ENCODE data around the gene PRKG1.
"Not testable (repeated sequence)": the region's sequence is repeated elsewhere in the genome, so short reads cannot be mapped to it uniquely, and the experiment has no call there.

PRKG1 gene

DNA sequence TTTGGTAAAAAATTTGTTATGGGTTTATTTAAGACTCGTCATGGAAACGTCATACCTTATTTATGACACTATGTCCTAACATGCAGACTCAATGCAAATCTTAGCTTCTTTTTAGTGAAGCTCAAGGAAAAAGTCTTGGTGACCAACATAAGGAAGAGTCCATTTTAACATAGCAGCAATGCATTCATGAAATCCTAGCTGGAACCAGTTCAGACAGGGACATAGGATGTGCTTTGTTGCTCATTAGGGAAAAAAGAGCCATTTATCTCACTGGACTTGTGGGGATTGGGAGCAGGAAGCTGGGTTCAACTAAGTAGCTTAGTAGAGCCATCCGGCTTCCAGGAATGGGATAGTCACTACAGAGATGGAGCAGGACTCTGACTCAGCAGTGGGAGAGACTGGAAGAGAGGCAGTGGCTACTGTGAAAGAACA is 1139.0 kb downstream of the PRKG1 start:
- no peak for DNase-seq (ENCODE audit: low read depth in 2 of 2)

DNA sequence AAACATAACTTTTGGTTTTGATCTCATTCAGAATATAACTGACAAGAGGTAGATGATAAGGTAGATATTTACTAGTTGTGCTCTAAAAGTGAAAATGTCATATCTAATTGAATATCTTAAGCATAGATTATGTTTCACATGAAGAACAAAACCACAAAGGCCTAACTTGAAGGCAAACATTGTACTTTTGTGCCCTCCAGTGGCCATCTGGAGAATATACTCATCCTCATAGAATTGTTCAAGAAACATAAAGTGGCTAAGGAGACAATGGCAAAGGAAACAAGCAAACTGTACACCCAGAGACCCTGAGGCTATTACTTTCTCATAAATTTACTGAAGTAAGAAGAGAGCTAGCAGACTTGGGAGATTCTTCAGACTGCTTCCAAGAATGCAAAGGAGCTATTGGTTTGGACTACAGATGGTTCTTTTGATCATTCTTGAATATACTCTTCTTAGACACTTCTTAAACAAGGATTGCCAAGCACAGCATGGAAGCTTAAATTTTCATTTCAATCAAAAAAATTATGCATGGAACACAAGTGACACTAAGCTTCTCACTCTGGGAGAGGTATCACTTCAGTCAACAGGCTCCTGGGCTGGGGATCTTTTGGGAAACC is 1141.6 kb downstream of the PRKG1 start:
- DNase-seq (ENCODE audit: low read depth in 2 of 2): no peak

DNA sequence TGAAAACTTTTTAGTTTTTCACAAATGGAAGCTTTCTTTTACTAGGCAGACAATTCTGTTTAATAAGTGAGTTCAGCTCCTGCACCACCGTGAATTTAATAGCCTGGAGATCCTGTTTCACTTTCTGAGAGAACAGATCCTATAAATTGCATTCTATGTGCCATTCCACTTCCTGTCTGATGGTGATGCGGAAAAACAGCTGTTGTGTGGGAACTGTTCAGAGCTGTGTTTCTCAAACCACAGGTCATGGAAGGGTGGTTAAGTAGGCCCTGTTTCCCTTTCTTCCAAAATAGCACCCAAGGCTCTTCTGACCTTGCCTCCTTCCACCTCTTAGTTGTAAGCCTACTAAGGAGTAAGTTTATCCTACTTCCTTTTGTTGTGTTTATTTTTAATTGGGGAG is 1142.6 kb downstream of the PRKG1 start:
- DNase-seq (ENCODE audit: low read depth in 2 of 2): no peak

DNA sequence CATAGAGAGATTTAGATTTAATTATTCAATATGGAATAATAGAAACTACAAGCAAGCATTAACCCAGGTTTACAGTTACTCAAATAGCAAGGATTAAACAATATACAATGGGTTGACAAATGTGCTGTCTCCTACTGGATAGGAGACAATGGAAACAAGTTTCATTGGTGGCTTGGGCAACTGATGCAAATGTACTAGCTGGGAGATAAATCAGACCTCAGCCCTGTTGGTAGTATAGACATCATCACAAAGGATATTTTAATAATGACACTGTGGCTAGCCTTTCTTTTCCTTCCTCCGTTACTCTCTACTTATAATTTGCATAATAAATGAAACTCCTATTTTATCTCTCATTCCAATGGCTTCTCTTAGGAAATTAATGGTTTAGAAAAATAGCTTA is 1143.2 kb downstream of the PRKG1 start:
- no peak for DNase-seq (ENCODE audit: low read depth in 2 of 2)

DNA sequence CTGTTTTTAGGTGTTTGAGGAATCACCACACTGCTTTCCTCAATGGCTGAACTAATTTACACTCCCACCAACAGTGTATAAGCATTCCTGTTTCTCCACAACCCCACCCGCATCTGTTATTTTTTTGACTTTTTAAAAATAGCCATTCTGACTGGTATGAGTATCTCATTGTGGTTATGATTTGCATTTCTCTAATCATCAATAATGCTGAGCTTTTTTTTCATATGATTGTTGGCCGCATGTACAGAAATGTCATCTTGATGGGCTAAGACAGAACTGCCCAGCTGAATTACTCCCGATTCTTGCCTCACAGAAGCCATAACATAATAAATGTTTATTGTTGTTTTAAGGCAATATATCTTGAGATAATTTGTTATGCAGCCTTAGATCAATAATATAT is 1146.7 kb downstream of the PRKG1 start:
- no peak for DNase-seq (ENCODE audit: low read depth in 2 of 2)

DNA sequence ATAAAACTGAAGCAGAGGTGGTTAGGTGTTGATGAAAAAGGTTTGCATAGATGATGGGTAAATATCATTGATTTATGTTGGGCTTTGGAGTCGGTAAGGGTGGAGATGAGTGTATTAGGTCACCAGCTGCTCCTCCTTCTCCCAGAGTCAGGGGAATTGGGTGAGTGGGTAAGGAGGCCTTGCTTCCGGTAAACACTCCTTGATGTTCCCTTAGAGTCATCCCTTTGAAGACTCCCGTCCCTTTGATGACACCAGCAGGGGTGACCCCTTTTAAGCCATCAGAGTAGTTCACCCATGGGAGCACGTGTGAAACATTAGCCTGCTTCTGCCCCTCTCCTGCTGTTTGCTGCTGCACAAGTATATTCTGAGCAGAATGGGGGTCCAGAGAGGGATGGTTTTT is 1147.6 kb downstream of the PRKG1 start:
- no peak for DNase-seq (ENCODE audit: low read depth in 2 of 2)

- DNase-seq (ENCODE audit: low read depth in 2 of 2): no peak
These were observed 1152.0 kb downstream of the PRKG1 start for GRCh38 chr10:52226197-52226847.

- DNase-seq (ENCODE audit: low read depth in 2 of 2): no peak
These were observed 1154.3 kb downstream of the PRKG1 start for GRCh38 chr10:52228556-52228955.

DNA sequence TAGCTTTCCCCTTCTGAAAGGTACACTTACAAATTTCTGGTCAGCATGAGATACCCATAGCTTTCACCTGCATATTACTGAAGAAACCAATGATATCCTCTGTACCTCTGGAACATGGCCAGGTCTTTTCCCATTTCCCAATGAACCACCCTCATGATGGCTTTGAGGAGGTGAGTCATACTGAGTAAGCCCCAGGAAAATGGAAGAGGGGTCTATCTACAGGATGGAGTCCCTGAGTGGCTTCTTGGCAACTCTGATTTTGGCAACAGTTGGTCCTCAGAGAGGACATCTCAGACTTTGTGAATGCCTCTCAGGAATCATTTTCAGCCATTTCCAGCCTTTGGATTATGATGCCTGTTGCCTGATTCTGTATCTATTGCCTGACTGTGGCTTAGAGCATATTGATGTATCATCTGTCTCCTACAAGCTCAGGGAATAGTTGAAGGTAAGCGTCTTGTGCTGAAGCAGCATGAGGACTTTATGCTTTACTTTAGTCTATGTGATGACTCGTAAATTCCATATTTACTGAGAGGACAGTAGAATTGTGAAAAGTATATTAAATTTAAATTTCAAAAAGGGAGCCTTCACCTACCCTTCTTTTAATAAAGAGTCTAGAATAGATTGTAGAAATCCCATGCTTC is 1155.1 kb downstream of the PRKG1 start:
- no peak for DNase-seq (ENCODE audit: low read depth in 2 of 2)

DNA sequence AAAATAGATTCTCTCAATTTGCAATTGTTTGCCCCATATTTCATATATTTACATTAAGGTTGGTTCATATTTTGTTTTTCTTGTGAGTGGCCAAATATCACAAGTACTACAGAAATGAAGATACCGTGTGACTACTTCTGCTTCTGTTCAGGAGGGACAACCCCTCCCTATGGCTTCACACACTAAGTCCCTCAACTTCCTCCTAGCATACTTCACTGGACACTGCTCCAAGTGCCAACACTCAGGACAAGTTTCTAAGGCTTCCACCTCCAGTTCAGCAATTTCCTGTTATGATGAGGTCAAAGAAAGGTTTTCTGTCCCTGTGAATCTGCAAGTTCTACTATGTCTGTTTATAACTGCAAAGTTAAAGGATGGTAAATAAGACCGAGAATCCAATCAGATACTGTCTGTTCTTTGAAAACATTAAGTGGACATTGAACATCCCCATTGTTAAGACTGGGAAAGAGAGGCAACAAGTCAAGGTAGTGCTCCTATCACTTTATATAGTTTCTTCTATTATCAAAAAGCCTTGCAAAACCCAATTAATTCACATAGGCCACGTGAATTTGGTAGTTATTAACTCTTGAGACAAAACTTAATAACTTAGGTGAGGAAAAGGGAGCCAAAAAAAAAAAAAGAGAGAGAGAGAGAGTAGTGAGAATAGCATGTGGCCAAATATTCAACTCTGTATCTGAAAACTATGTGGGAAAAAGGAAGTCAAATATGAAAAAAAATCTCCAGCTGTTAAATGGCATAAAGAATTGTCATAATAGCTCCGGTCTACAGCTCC is 1158.5 kb downstream of the PRKG1 start:
- DNase-seq (ENCODE audit: low read depth in 2 of 2): no peak

DNA sequence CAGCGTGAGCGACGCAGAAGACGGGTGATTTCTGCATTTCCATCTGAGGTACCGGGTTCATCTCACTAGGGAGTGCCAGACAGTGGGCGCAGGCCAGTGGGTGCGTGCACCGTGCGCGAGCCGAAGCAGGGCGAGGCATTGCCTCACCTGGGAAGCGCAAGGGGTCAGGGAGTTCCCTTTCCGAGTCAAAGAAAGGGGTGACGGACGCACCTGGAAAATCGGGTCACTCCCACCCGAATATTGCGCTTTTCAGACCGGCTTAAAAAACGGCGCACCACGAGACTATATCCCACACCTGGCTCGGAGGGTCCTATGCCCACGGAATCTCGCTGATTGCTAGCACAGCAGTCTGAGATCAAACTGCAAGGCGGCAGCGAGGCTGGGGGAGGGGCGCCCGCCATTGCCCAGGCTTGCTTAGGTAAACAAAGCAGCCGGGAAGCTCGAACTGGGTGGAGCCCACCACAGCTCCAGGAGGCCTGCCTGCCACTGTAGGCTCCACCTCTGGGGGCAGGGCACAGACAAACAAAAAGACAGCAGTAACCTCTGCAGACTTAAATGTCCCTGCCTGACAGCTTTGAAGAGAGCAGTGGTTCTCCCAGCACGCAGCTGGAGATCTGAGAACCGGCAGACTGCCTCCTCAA is 1159.2 kb downstream of the PRKG1 start:
- DNase-seq (ENCODE audit: low read depth in 2 of 2): not testable (repeated sequence)

GRCh38 chr10:52239771-52240170 is 1165.5 kb downstream of the PRKG1 start:
- no peak for DNase-seq (ENCODE audit: low read depth in 2 of 2)

DNA sequence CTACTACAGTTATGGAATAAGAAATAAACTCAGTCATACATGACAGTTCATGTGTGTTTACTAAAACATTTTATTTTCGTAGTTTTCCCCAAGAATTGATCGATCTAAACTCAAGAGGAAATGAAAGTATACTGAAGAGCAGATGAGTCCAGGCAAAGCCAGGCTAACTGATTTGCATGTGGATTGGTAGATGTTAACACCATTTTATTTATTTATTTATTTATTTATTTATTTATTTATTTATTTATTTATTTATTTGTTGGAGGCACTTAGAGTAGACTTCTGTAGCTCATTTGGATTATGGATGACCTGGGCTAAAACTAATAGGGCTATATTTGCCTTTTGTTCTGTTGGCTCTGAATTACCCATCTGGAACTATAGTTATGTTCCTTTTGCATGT is 1171.3 kb downstream of the PRKG1 start:
- no peak for DNase-seq (ENCODE audit: low read depth in 2 of 2)

GRCh38 chr10:52247929-52248328 is 1173.6 kb downstream of the PRKG1 start:
- not testable (repeated sequence) for DNase-seq (ENCODE audit: low read depth in 2 of 2)

DNA sequence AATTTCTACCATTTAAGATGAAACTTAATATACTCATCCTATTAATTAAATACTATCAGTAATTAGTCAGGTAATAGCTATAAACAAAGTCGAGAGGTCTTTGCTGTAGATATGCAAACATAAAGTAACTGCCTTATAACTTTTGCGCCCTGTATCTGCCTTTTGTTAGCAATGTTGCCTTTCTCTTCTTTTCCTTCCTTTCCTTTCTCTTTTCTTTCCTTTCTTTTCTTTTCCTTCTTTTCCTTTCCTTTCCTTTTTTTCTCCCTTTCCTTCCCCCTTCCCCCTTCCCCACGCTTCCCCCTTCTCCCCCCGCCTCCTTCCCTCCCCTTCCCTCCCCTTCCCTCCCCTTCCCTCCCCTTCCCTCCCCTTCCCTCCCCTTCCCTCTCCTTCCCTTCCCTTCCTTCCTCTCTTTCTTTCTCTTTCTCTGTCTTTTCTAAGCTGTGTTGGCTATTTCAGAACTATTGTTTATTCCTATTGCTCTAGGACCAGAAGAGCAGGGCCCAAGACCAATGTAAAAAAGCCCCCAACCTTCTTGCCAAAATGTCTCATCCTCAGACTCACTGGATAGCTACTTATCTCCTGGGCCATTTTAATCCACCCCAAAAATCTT is 1174.5 kb downstream of the PRKG1 start:
- DNase-seq (ENCODE audit: low read depth in 2 of 2): no peak

DNA sequence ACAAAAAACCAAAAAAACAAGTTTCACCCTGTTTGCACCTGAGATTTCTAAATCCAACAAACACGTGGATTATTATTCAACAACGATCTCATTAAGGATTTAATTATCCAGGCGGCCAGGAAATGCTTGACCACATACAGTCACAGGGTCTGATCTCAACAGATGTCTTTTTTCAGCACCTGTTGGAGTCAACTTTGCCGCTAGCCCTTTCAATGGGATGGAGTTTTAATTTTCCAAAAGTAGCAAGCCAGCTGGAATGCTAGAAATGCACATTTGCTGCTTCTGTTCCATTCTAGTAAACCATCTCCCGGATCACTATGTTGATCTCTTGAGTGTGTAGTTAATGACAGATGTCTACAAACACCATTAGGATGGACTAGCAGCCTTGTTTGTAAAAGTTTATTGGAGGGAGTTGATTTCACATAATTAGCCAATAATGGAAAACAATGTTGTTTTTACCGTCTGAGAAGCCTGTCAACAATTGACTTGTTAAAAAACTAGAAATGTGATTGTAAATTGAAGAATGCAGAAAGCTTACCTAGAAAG is 1175.6 kb downstream of the PRKG1 start:
- no peak for DNase-seq (ENCODE audit: low read depth in 2 of 2)

DNA sequence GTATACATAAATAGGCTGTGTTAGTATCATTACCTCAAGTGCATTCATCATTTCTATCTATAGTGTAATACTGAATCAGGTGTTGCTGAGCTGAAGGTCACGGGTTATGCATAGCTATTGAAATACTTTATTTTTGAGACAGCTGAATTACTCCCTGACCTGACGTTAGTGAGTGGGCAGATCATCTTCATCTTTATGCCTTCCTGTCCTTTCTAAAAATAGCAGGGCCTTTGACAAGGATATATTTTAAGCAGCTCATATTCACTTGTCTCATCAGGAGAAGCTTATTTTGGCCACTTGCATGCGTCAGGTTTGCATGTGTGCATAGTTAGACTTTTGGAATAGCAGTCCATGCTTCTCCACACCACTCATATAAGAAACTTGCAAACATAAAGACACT is 1176.2 kb downstream of the PRKG1 start:
- DNase-seq (ENCODE audit: low read depth in 2 of 2): no peak

GRCh38 chr10:52252307-52252706 is 1178.0 kb downstream of the PRKG1 start:
- DNase-seq (ENCODE audit: low read depth in 2 of 2): no peak

DNA sequence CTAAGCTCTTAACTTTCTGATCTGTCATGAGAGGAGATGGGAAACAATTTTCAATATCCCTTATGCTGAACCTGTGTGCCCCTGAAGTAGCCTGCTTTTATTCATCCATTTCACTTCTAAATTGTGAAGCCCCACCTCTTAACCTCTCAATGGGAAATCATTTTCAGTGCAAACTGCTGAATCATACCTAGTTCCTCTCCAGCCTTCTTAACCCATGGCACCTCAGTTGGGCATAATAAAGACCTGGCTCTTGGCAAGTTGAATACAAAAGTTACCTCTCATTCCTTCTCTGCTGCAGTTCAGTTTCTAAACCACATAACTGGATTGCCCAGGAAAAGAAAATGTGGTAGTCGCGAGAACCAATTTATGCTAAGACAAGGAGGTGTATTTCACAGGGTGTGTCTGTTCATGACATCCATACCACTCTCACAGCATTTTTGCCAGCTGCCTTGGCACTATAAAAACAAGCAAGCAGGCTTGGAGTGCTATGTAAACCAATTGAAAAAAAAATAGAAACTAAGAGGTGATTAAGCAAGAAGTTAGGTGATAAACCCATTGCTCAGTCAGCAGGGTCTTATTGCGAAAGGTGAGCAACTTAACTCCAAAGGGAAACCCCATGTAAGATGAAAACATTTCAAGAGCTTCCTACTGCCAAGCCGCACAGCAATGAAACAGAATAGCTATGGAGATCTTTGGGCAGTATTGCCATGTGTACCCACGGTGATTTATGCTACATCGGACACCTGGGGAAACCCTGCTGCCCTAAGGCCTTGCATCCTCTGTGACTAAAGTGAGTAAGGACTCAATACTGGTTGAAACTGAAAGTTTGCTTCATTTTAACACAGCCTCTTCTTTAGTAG is 1182.8 kb downstream of the PRKG1 start:
- no peak for DNase-seq (ENCODE audit: low read depth in 2 of 2)

- no peak for DNase-seq (ENCODE audit: low read depth in 2 of 2)
These were observed 1183.4 kb downstream of the PRKG1 start for GRCh38 chr10:52257692-52258075.
